ENCODE measurements around the gene R3HDM4.

R3HDM4 gene

DNA sequence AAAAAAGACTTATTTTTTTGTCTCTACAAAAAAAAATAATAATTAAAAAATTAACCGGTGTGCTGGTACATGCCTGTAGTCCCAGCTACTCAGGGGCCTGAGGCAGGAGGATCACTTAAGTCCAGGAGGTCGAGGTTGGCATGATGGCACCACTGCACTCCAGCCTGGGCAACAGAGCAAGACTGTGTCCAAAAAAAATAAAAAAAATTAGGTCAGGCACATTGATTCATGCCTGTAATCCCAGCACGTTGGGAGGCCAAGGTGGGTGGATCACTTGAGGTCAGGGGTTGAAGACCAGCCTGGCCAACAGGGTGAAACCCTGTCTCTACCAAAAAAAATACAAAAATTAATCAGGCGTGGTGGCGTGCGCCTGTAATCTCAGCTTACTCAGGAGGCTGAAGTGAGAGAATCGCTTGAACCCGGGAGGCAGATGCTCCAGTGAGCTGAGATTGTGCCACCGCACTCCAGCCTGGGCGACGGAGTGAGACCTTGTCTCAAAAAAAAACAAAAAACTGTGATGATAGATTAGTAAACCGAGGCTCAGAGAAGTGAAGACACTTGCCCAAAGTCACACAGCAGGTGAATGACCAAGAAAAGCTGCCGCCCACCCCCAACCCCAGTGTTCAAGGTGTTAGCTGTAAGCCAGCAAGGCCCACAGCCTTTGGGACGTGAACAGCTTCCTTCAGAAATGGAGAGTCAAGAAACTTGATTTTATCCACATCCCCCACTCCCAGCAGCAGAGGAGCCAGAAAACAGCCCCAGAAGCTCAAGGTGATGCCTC lies 10.4 kb downstream of the R3HDM4 start:
- no peak overlapping the region for H3K4me3 ChIP-seq (ENCODE audit: low read depth, low read length)
- TF ChIP-seq, protein P1, sequence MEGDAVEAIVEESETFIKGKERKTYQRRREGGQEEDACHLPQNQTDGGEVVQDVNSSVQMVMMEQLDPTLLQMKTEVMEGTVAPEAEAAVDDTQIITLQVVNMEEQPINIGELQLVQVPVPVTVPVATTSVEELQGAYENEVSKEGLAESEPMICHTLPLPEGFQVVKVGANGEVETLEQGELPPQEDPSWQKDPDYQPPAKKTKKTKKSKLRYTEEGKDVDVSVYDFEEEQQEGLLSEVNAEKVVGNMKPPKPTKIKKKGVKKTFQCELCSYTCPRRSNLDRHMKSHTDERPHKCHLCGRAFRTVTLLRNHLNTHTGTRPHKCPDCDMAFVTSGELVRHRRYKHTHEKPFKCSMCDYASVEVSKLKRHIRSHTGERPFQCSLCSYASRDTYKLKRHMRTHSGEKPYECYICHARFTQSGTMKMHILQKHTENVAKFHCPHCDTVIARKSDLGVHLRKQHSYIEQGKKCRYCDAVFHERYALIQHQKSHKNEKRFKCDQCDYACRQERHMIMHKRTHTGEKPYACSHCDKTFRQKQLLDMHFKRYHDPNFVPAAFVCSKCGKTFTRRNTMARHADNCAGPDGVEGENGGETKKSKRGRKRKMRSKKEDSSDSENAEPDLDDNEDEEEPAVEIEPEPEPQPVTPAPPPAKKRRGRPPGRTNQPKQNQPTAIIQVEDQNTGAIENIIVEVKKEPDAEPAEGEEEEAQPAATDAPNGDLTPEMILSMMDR (IDR thresholded peaks at IDR 0.05; ENCODE audit: low read depth, low read length) = no peak

DNA sequence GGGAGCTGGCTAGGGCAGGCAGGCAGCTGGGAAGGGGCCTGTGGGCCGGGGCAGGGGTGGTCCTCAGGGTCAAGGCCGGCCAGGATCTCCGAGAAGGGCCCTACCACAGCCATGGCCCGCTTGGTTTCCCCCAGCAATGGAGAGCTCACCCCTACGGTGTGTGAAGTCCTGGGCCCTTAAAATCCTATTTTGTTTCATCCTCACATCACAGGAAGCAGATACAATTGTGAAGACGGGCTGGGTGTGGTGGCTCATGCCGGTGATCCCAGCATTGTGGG lies 11.0 kb downstream of the R3HDM4 start:
- TF ChIP-seq, protein P1 (IDR thresholded peaks at IDR 0.05; ENCODE audit: low read depth, low read length) = no peak
- no peak overlapping the region for H3K4me3 ChIP-seq (ENCODE audit: low read depth, low read length)

DNA sequence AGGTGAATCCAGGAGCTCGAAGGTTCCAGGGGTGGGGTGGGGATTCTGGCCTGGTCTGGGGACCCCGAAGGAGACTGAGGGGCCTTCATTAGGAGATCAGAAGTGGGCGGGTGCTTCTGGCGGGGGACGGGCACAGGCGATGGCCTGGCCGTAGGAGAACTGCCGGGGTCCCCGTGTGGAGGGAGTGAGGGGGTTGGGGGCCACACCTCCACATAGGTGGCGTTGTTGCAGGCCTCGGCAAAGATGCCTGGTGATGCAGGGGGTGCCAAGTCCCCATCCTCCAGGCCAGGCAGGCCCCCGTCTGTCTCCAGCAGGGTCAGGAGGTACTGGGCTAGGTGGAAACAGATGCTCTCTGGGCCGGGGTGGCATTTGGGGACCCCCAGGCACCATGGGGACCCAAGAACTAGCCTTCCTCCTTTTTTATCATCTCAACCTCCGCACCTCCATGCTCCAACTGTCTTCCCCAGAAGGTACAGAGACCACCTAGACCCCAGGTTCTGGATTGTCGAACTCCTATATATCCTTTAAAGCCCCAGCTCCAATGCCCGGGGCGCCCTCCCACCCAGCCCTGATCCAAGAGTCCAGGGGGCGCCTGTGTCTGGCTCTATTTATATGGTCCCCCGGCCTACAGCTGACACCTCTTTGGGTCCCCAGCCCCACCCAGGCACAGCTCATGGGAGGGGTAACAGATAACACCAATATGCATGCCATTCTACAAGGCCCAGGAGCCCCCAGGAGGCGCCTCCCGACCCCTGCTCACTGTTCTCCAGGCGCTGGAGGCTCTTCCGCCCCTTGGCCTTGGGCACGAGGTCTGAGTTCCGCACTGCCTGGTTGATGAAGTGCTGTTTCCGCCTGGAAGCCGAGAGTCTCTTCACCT lies 11.6 kb downstream of the R3HDM4 start:
- no peak overlapping the region for H3K4me3 ChIP-seq (ENCODE audit: low read depth, low read length)
- TF ChIP-seq, protein P1 (IDR thresholded peaks at IDR 0.05; ENCODE audit: low read depth, low read length) = no peak

DNA sequence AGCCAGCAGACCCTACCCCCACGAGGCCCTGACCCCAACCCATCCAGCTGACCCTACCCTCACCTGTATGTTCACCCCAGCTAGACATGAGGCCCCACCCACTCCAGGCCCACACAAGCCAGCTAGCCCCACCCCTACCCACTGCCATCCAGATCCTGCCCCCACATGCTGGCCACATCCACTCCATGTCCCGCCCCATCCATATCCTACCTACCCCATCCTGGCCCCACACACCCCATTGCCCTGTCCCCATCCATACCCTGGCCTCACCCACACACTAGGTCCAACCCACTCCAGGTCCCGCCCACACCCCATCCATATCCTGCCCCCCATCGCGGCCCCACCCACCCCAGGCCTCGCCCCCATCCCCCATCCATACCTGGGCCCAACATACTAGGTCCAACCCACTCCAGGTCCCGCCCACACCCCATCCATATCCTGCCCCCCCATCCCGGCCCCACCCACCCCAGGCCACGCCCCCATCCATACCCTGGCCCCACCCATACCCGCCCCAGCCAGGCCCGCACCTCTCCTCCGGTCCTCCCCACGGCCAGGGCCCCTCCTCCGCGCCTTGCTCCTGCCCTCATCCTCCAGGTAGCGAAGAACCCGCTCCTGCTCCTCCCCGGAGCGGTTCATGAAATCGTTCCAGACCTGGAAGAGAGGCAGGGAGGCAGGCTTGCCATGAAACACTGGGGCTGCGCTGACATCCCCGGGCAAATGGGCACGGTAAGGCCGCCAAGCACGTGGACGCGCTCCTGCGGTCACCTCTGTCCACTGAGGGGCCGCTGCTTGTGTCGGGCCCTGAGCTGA lies 12.5 kb downstream of the R3HDM4 start:
- TF ChIP-seq, protein P1 (IDR thresholded peaks at IDR 0.05; ENCODE audit: low read depth, low read length) = no peak
- no peak overlapping the region for H3K4me3 ChIP-seq (ENCODE audit: low read depth, low read length)

DNA sequence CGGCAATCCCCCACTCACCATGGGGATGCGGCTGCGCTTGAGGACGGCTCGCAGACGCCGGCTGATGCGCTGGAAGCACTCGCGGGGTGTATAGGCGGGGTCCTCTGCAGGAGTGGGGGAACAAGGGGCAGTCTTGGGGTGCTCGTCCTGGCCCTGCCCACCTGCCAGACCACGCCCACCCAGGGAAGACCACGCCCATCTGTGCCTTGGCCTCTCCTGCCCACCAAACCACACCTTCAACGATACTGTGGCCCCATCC lies 13.0 kb downstream of the R3HDM4 start:
- no peak overlapping the region for H3K4me3 ChIP-seq (ENCODE audit: low read depth, low read length)
- TF ChIP-seq, protein P1 (IDR thresholded peaks at IDR 0.05; ENCODE audit: low read depth, low read length) = no peak

DNA sequence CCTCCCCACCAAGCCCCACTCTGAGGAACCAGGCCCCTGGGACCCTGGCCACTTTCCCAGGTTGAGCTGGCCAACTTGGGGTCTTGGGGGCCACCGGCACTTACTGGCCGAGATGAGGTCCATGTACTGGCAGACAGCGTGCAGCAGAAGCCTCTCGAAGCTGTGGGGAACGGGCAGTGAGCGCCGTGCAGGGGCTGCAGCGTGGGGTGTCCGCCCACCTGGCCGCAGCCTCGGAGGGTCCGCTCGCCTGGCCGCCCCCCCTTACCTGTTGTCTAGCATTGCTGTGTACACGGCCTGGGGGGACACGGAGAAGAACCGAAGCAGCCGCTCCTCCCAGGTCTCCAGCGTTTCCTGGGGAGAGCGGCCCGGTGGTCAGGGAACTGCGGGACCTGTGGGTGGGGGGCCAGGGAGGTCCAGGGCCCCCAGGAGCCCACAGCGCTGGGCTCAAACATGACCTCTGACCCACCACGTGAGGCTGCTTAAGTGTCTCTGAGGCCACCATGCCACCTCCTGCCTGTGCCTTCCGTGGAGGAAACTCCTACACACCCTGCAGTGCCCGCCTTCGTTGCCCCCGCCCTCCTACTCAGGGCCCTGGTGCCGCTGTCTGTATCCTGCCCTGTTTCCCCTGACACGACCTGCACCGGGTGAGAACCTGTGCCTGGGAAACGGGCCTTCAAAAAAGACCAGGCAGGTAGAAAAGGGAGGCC lies 13.5 kb downstream of the R3HDM4 start:
- H3K4me3 ChIP-seq (ENCODE audit: low read depth, low read length) = no peak overlapping the region
- TF ChIP-seq, protein P1 (IDR thresholded peaks at IDR 0.05; ENCODE audit: low read depth, low read length) = no peak

All from WI38 (cell line).